NCI-H345 treated with DMSO at 0.1 percent for 48 hours (cell line): ENCODE measurements around the gene LEFTY1.
"Not testable (repeated sequence)": the region's sequence is repeated elsewhere in the genome, so short reads cannot be mapped to it uniquely, and the experiment has no call there.

Experiments
- DNase-seq: peaks from one replicate; lab custom pipeline; 2025; ENCODE audit not compliant: unreplicated experiment; lab: John Stamatoyannopoulos, UW

LEFTY1 gene

GRCh38 chr1:225888898-225889601 is at the start of gene LEFTY1:
TSS of gene LEFTY1 (minus strand) at chr1:225889146. CDS start at chr1:225889066, 80 bp downstream.
- DNase-seq, result no peak

DNA sequence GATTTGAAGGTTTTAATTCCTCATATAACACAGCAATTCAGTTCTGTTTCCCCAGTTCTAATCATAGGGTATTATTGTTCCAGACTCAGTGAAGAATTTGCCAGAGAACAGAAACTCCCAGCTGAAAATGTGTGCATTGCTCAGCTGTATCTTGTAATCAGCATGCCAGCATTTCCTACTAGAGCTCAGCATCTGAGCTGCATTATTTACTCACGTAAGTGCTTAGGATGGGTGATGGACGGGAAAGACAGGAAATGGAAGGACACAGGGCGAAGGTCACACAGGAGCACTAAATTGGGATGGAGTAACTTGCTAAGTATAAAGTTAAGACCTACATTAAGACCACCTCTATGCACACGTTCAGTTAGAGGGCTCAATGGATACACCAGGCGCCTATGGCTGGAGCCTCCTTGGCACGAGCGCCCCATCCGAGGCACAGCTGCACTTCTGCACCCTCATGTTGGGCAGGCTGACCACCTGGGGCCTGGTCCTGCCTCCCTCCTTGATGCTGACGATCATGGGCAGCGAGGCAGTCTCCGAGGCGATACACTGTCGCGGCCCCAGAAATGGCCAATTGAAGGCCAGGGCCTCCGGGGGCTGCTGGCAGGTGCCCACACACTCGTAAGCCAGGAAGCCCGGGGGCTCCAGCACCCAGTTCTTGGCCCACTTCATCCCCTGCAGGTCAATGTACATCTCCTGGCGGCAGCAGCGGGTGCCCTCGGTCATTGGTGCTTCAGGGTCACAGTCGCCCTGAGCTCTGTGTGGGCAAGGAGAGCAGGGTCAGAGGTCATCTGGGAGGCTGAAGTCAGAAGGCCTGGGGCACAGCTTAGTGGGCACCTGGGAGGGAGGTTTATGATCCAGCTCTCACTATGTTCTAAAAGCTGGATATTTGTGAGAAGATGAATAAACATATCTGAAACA is 48.4 kb upstream of the LEFTY1 start:
- DNase-seq, result no peak

DNA sequence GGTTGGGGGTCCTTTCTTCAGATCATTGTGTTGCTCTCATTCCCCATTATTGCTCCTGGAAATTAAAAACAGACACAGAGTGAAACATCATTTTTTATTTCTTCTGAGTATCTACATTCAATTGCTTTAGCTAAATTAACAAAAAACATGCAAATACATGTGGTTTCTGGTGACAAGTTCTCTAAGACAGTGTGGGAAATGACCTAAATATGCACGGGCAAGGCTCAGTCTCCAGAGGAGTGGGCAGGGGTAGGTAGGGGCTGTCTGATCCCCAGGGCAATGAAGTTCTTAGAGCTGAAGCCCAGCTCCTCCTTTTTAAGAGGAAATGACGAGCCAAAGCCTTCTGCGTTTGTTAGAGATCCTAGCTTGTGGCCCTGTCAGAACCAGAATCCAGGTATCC is 47.6 kb upstream of the LEFTY1 start:
- no peak for DNase-seq

- DNase-seq, result not testable (repeated sequence)
Observed at GRCh38 chr1:225936086-225936485, 47.1 kb upstream of the LEFTY1 start.

DNA sequence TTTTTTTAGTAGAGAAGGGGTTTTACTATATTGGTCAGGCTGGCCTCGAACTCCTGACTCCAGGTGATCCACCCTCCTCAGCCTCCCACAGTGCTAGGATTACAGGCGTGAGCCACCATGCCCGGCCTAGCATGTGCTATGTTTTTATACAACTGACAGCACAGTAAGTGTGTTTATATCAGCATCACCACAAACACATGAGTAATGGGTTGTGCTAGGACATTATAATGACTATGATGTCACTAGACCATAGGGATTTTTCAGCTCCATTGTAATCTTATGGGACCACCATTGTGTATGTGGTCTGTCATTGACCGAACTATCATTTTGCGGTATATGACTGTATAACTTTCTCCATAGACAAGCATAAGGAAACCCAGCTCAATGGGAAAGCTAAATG is 45.8 kb upstream of the LEFTY1 start:
- no peak for DNase-seq

DNA sequence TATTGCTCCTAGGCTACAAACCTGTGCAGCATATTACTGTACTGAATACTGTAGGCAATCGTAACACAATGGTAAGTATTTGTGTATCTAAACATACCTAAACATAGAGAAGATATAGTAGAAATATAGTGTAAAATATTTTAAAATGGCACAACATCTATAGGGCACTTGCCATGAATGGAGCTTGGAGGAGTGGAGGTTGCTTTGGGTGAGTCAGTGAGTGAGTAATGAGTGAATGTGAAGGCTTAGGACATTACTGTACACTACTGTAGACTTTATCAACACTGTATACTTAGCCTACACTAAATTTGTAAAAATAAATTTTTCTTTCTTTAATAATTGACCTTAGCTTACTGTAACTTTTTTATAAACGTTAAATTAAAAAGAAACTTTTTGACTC is 44.1 kb upstream of the LEFTY1 start:
- no peak for DNase-seq

DNA sequence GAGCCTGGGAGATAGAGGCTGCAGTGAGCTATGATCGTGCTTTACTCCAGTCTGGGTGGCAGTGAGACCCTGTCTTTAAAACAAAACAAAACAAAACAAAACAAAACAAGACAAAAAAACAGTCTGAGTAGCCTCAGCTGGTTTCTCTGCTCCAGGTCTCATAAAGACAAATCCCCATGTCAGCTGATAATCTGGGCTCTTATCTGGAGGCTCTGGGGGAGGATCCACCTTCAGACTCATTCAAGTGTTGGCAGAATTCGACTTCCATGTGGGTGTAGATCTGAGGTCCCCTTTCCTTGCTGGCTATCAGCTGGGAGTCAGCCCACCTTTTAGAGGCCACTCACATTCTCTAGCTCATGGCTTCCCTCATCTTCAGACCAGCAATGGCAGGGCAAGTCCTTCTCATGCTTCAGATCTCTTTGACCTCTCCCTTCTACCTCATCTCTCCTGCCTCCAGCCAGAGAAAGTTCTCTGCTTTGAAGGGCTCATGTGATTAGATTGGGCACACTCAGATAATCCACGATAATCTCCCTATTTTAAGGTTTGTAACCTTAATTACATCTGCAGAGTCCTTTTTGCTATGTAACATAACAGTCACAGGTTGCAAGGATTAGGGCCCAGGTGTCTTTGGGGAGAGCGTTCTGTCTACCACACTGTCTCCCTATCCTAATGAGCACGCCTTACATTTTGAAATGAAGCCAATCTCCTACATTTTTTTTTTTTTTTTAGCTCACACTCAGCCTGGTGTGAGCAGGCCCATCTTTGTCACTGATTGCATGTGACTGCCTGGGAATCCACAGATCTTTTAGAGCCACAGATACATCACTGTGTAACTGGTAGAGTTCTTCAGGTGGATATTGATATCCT is 42.6 kb upstream of the LEFTY1 start:
- no peak for DNase-seq

- DNase-seq, result no peak
Observed at GRCh38 chr1:225930566-225930965, 41.6 kb upstream of the LEFTY1 start.

- DNase-seq, result not testable (repeated sequence)
Observed at GRCh38 chr1:225929462-225929861, 40.5 kb upstream of the LEFTY1 start.

- no peak for DNase-seq
Observed at GRCh38 chr1:225928186-225929175, 39.5 kb upstream of the LEFTY1 start.

DNA sequence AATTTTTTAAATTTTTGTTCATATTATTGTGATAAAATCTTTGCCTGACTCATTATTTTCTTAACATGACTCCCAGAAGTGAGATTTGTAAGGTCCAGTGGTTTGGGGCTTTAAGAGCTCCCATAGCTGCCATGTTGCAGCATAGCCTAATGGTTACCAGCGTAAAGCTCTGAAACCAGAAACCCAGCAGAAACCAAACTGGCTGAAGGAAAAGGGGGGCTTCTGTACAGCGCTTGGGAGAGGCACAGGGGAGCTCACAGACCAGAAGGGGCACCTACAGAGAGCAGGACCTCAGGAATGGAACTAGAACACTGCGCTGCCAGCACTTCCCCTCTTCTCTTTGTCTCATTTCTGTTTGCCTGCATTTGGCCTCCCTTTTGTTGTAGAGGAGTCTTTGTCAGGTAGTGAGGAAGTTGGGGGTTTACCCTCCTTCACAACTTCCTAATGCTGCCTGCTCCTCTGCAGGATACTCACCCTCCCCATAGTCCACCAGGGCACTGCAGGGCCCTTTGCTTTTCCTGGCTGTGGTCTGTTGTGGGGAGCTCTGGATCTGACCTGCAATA is 37.7 kb upstream of the LEFTY1 start:
- no peak for DNase-seq

GRCh38 chr1:225923692-225924555 is 35.0 kb upstream of the LEFTY1 start, which contains the start of gene PYCR2:
TSS of gene PYCR2 (minus strand) at chr1:225924250. CDS start at chr1:225924110, 140 bp downstream.
- DNase-seq, result peak; percentile 85

GRCh38 chr1:225923381-225923691 is 34.4 kb upstream of the LEFTY1 start:
- DNase-seq, result no peak

- DNase-seq, result peak; percentile 94
Observed at GRCh38 chr1:225921734-225922709, 33.1 kb upstream of the LEFTY1 start.

GRCh38 chr1:225919906-225920305 is 31.0 kb upstream of the LEFTY1 start:
- DNase-seq, result no peak

GRCh38 chr1:225918280-225918679 is 29.3 kb upstream of the LEFTY1 start:
- DNase-seq, result no peak

- no peak for DNase-seq
Observed at GRCh38 chr1:225917536-225917935, 28.6 kb upstream of the LEFTY1 start.

DNA sequence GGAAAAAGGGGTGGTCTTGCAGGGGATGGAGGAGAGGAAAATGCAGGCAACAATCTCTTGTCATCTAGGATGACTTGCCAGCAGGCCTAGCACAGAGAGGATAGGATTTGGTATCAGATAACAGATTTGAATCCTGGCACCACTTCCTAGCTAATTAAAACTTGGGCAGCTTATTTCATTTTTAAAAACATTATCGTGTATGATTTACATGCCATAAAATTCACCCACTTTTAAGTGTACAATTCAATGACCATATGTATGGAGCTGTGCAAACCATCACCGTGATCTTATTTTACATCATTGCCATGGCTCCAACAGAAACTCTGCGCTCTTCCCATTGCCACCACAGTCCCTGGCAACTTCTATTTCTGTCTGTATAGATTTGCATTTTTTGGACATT is 28.2 kb upstream of the LEFTY1 start:
- no peak for DNase-seq
